Mucosa of stomach (tissue), 1 donor: Measurements from ENCODE around the gene HOXB6.

Experiments
- H3K27me3 ChIP-seq: one replicate; pipeline ENCODE4 v1.7.0; 2013; ENCODE audit warnings: mild to moderate bottlenecking, low read length; ENCODE audit not compliant: control insufficient read depth, insufficient read depth
- H3K36me3 ChIP-seq: one replicate; pipeline ENCODE4 v1.7.0; 2013; ENCODE audit warnings: low read length; ENCODE audit not compliant: control insufficient read depth, insufficient read depth
- H3K4me1 ChIP-seq: one replicate; pipeline ENCODE4 v1.7.0; 2013; ENCODE audit warnings: mild to moderate bottlenecking, low read length; ENCODE audit not compliant: control insufficient read depth, insufficient read depth
- H3K4me3 ChIP-seq: one replicate; pipeline ENCODE4 v1.7.0; 2013; ENCODE audit warnings: low read length
- H3K9ac ChIP-seq: one replicate; pipeline ENCODE4 v1.7.0; 2013; ENCODE audit warnings: mild to moderate bottlenecking, low read length, moderate library complexity
- H3K9me3 ChIP-seq: one replicate; pipeline ENCODE4 v1.7.0; 2013; ENCODE audit warnings: mild to moderate bottlenecking, low read length, moderate library complexity; ENCODE audit not compliant: control insufficient read depth
- donor health status: Pancreatic carcinoma.

Gene HOXB6

GRCh38 chr17:48565925-48566710 lies 38.7 kb downstream of the HOXB6 start:
- Histone ChIP-seq H3K36me3 (no peaks in the 10 kb centered on the region), H3K9me3 (no peaks in the 10 kb centered on the region), H3K27me3 (peaks cover 96% of the 10 kb centered on the region), H3K4me1 (peaks cover 29% of the 10 kb centered on the region), H3K9ac (no peak overlapping the region), H3K4me3 (no peak overlapping the region)

- no peaks in the 10 kb centered on the region for H3K36me3 ChIP-seq
Observed at GRCh38 chr17:48565022-48565554, 39.7 kb downstream of the HOXB6 start.

DNA sequence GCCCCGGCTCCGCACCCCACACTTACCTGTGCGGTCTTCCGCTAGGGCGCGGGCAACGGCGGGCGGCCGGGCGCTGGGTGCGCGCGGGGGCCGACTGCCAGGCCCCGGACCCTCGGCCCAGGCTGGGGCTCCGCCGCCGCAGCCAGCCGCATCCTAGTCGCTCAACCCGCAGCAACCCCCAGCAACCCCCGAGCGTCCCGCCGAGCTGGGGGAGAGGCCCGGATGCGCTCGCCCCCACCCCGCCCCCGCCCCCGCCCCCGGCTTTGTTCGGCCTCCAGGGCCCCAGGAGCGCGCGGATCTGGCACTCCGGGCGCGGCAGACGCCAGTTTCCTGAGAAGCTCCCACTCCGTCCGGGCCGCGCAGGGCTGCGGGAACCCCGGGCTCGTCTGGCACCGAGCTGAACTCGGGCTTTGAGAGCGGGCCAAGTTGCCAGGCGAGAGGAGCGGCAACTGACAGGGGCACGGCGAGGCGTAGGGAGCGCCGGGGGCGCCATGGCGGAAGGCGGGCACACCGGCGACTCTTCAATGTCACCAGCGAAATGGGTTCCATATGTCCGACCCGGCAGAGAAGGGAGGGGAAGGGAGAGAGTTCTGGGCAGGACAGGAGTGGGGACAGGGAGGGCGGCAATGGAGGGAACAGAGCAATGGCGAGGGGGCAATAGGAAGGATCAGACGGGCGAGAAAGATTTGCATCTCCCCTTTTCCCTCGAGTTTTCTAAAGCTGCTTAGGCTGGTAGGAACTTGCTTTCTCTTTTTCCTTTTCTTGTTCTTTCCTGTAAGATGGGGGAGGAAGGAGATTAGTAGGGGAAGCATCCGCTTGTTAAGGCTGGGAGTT lies 40.4 kb downstream of the HOXB6 start:
- Histone ChIP-seq H3K27me3 (peaks cover 92% of the 10 kb centered on the region), H3K4me3 (no peak overlapping the region), H3K4me1 (peaks cover 38% of the 10 kb centered on the region), H3K36me3 (no peaks in the 10 kb centered on the region), H3K9me3 (no peaks in the 10 kb centered on the region), H3K9ac (no peak overlapping the region)

More at GRCh38 chr17:48565022-48565554, 39.7 kb downstream of the HOXB6 start:
- Histone ChIP-seq H3K4me1 (peaks cover 38% of the 10 kb centered on the region), H3K9ac (no peak overlapping the region), H3K9me3 (no peaks in the 10 kb centered on the region), H3K4me3 (no peak overlapping the region), H3K27me3 (peaks cover 92% of the 10 kb centered on the region)

- H3K4me3 ChIP-seq, result no peak overlapping the region
- no peak overlapping the region for H3K9ac ChIP-seq
- H3K27me3 ChIP-seq, result peaks cover 92% of the 10 kb centered on the region
- no peaks in the 10 kb centered on the region for H3K9me3 ChIP-seq
- no peaks in the 10 kb centered on the region for H3K36me3 ChIP-seq
- peaks cover 38% of the 10 kb centered on the region for H3K4me1 ChIP-seq
Observed at GRCh38 chr17:48563867-48564187, 41.0 kb downstream of the HOXB6 start.

DNA sequence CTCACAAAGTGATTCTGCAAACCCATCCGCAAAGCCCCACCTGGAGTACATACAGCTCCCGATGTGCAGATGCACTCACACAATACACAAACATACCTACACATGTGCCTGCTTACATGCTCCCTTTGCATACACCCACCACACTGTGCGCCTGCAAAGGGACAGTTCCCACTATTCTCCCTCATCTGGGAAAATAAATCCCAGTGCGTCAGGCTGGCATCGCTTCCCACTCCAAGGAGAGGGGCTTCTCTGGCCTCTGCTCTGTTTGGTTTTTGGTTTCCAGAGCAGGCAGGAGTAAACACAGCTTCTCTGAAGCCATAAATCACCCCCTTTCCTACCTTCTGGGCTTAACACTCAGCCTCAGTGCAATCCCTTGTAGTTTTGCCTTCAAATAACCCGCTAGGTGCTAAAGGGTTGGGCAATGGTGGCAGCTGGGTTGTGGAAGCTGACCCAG lies 41.4 kb downstream of the HOXB6 start:
- peaks cover 92% of the 10 kb centered on the region for H3K27me3 ChIP-seq
- no peaks in the 10 kb centered on the region for H3K36me3 ChIP-seq
- H3K4me1 ChIP-seq, result peaks cover 38% of the 10 kb centered on the region
- no peaks in the 10 kb centered on the region for H3K9me3 ChIP-seq
- no peak overlapping the region for H3K4me3 ChIP-seq
- no peak overlapping the region for H3K9ac ChIP-seq

- peaks cover 37% of the 10 kb centered on the region for H3K4me1 ChIP-seq
- H3K36me3 ChIP-seq, result no peaks in the 10 kb centered on the region
- no peak overlapping the region for H3K9ac ChIP-seq
- no peaks in the 10 kb centered on the region for H3K9me3 ChIP-seq
- peaks cover 92% of the 10 kb centered on the region for H3K27me3 ChIP-seq
- H3K4me3 ChIP-seq, result no peak overlapping the region
Observed at GRCh38 chr17:48562934-48563333, 41.9 kb downstream of the HOXB6 start.

DNA sequence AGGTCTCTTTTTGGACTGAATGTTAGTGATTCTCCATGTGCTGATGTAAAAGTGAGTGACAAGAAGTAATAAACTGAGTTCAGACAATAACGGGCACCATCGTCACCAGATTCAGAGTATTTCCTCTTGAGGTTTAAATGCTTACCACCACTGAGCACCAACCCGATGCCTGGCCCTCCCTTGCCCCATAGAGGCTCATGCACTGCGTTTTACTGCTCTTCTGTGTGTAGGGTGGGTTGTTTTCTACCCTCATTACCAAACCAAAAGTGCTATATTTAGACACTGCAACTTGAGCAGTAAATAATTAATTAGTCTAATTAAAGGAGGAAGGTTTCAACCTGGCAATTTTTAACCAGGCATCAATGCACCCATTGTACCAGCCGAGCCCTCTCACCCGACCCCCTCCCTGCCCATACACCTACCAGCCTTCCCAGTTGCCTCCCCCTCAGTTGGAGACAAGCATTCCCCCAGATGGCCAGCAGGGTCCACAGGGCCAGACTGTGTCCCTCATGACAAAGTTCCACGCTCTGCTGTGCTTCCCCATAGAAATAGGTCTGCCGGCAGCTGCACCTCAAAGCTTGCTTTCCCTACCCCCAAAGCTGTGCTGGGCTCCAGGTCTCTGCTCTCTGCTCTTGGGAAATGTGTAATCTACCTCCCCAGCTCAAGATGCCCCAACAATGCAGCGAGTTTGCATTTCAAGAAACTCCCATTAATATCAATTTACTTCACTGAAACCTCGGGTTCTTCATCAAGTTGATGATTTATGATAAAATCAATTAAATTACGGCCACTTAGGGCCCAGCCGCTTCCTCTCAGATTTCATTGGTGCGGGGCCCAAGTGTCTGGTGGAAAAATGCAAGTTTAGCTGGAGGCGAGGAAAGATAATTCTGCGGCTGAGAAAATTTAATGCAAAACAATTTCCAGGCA lies 42.6 kb downstream of the HOXB6 start:
- Histone ChIP-seq H3K36me3 (no peaks in the 10 kb centered on the region), H3K9ac (no peak overlapping the region)

GRCh38 chr17:48559840-48560817 lies 44.7 kb downstream of the HOXB6 start:
- H3K27me3 ChIP-seq, result peaks cover 90% of the 10 kb centered on the region
- H3K9me3 ChIP-seq, result no peaks in the 10 kb centered on the region
- H3K9ac ChIP-seq, result no peak overlapping the region
- H3K4me3 ChIP-seq, result no peak overlapping the region
- peaks cover 34% of the 10 kb centered on the region for H3K4me1 ChIP-seq
- no peaks in the 10 kb centered on the region for H3K36me3 ChIP-seq

More for the DNA sequence above, 42.6 kb downstream of the HOXB6 start:
- Histone ChIP-seq H3K9me3 (no peaks in the 10 kb centered on the region), H3K4me3 (no peak overlapping the region), H3K27me3 (peaks cover 92% of the 10 kb centered on the region), H3K4me1 (peaks cover 34% of the 10 kb centered on the region)

- Histone ChIP-seq H3K4me1 (peaks cover 37% of the 10 kb centered on the region), H3K27me3 (peaks cover 90% of the 10 kb centered on the region), H3K4me3 (no peak overlapping the region), H3K9ac (no peak overlapping the region), H3K9me3 (no peaks in the 10 kb centered on the region), H3K36me3 (no peaks in the 10 kb centered on the region)
Observed at GRCh38 chr17:48559122-48559839, 45.5 kb downstream of the HOXB6 start.

DNA sequence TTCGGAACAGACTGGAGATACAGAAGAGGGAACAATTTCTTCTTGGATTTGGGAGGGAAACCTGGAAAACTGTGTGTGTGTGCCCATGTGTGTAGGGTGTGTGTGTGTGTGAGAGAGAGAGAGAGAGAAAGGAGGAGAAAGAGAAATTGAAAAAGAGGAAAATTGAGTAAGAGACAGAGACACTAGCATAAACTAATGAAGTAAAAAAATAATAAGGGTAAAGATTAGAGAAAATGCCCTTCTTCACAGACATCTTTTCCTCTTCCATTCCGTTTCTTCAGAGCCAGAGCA lies 46.0 kb downstream of the HOXB6 start:
- Histone ChIP-seq H3K9ac (no peak overlapping the region), H3K9me3 (no peaks in the 10 kb centered on the region), H3K4me3 (no peak overlapping the region), H3K4me1 (peaks cover 37% of the 10 kb centered on the region), H3K27me3 (peaks cover 93% of the 10 kb centered on the region), H3K36me3 (no peaks in the 10 kb centered on the region)
